ENCODE results near the gene SLC16A12. TPM values are rescaled to one million over a fixed set of nuclear protein-coding genes. Genes with fewer than 3 reads are reported as not detected.

Gene SLC16A12
- total RNA-seq, 1 donor from 2014 or later = not detected

DNA sequence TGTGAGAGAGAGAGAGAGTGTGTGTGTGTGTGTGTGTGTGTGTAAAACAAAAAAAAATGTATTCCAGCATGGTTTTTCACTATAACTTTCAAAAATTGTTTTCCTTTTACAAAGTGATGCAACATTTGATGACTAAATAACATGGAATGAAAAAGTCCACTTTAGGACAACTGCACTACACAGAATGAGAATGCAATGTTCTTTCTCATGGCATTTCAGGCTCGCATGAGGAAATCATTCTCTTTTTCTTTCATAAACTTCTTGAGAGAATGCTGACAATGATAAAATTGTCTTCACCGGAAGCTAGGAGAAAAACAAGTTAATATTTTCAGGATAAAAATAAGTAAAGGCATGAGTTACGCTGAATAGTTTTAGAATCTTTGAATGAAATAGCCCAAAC is 53.7 kb downstream of the SLC16A12 start:
- Mint-ChIP-seq H3K36me3 (ENCODE audit: low read depth) (no peaks in the 10 kb centered on the region), H3K27me3 (peaks cover 11% of the 10 kb centered on the region)

DNA sequence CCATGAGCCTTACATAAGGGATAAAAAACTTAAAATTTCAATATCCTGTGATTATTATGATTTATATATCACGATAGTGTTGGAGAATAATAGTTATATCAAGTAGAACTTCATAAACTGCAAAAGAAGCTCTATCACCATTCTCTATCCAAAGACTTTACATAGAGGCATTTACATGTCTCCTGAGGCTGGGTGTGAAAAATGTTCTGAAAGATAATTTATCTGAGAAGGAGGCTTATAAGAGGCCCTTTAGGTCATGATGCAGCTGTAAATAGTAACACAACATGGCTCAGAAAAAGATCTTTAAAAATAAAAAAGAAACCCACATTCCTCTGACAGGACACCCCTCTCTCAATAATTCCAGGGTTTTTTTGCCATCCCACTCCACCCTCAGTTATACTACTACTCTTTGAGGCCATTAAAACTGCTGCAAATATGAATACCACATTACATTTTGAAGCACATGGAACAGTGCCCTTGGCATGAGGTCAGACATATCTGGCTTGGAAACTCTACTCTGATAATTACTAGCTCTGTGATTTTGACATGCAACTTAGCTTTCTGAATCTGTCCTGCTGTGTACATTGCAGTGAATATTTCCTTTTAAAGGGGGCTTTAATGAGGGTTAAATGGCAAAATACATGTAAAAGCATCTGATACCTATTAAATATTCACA is 55.5 kb downstream of the SLC16A12 start:
- intact Hi-C loops (cut with micrococcal nuclease) = no loop called here
- no peaks in the 10 kb centered on the region for H3K4me1 Mint-ChIP-seq
- H3K9me3 Mint-ChIP-seq = no peaks in the 10 kb centered on the region
- peaks cover 13% of the 10 kb centered on the region for H3K27me3 Mint-ChIP-seq
- no peaks in the 10 kb centered on the region for H3K36me3 Mint-ChIP-seq (ENCODE audit: low read depth)
- H3K4me3 Mint-ChIP-seq = no peak overlapping the region
- no peak for DNase-seq
- H3K27ac Mint-ChIP-seq = no peak overlapping the region

More for the DNA sequence above, 53.7 kb downstream of the SLC16A12 start:
- intact Hi-C loops (cut with micrococcal nuclease) = no loop called here
- no peaks in the 10 kb centered on the region for H3K4me1 Mint-ChIP-seq
- no peaks in the 10 kb centered on the region for H3K9me3 Mint-ChIP-seq
- DNase-seq = no peak
- no peak overlapping the region for H3K4me3 Mint-ChIP-seq
- H3K27ac Mint-ChIP-seq = no peak overlapping the region

GRCh38 chr10:89478739-89479654 is 56.4 kb downstream of the SLC16A12 start:
- no peak overlapping the region for H3K4me3 Mint-ChIP-seq
- H3K27ac Mint-ChIP-seq = no peak overlapping the region
- peaks cover 16% of the 10 kb centered on the region for H3K27me3 Mint-ChIP-seq
- no peak for DNase-seq
- H3K4me1 Mint-ChIP-seq = no peaks in the 10 kb centered on the region
- H3K36me3 Mint-ChIP-seq (ENCODE audit: low read depth) = no peaks in the 10 kb centered on the region
- no peaks in the 10 kb centered on the region for H3K9me3 Mint-ChIP-seq
- intact Hi-C loops (cut with micrococcal nuclease) = no loop called here

- H3K27ac Mint-ChIP-seq = no peak overlapping the region
- no peaks in the 10 kb centered on the region for H3K36me3 Mint-ChIP-seq (ENCODE audit: low read depth)
- peaks cover 17% of the 10 kb centered on the region for H3K27me3 Mint-ChIP-seq
- DNase-seq = no peak
- intact Hi-C loops (cut with micrococcal nuclease) = no loop called here
- no peaks in the 10 kb centered on the region for H3K9me3 Mint-ChIP-seq
- no peaks in the 10 kb centered on the region for H3K4me1 Mint-ChIP-seq
- no peak overlapping the region for H3K4me3 Mint-ChIP-seq
Measured at GRCh38 chr10:89478085-89478738, 57.2 kb downstream of the SLC16A12 start.

- no peak overlapping the region for H3K27ac Mint-ChIP-seq
- no peak overlapping the region for H3K4me3 Mint-ChIP-seq
- no peaks in the 10 kb centered on the region for H3K9me3 Mint-ChIP-seq
- H3K36me3 Mint-ChIP-seq (ENCODE audit: low read depth) = no peaks in the 10 kb centered on the region
- H3K4me1 Mint-ChIP-seq = no peaks in the 10 kb centered on the region
- peaks cover 15% of the 10 kb centered on the region for H3K27me3 Mint-ChIP-seq
- no peak for DNase-seq
- intact Hi-C loops (cut with micrococcal nuclease) = no loop called here
Measured at GRCh38 chr10:89476150-89476549, 59.2 kb downstream of the SLC16A12 start.

GRCh38 chr10:89475591-89475998 is 59.8 kb downstream of the SLC16A12 start:
- Mint-ChIP-seq H3K27ac (no peak overlapping the region), H3K4me3 (no peak overlapping the region), H3K36me3 (ENCODE audit: low read depth) (no peaks in the 10 kb centered on the region), H3K27me3 (peaks cover 11% of the 10 kb centered on the region), H3K9me3 (no peaks in the 10 kb centered on the region), H3K4me1 (peaks cover 3% of the 10 kb centered on the region)
- DNase-seq = no peak
- intact Hi-C loops (cut with micrococcal nuclease) = no loop called here

DNA sequence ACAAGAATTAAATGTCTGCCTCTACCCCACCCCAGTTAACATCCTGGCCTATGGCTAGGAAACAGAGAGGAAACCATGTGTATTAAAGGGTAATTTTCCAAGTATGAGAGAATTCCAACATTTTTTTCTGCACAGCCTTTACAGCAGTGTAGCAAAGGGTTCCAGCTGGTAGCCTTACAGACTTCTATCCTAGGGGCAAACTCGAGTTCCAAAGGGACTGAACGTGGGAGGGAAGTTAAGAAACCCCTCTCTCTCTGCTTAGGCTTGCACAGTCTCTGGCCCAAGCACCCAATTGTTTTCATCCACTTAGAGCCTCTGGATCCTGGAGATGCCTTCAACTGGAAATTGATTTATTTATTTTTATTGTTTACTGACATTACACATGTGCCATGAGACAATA is 60.3 kb downstream of the SLC16A12 start:
- H3K9me3 Mint-ChIP-seq = no peaks in the 10 kb centered on the region
- no peak overlapping the region for H3K4me3 Mint-ChIP-seq
- intact Hi-C loops (cut with micrococcal nuclease) = no loop called here
- H3K27ac Mint-ChIP-seq = no peak overlapping the region
- no peaks in the 10 kb centered on the region for H3K36me3 Mint-ChIP-seq (ENCODE audit: low read depth)
- no peak for DNase-seq
- peaks cover 8% of the 10 kb centered on the region for H3K4me1 Mint-ChIP-seq
- peaks cover 10% of the 10 kb centered on the region for H3K27me3 Mint-ChIP-seq

DNA sequence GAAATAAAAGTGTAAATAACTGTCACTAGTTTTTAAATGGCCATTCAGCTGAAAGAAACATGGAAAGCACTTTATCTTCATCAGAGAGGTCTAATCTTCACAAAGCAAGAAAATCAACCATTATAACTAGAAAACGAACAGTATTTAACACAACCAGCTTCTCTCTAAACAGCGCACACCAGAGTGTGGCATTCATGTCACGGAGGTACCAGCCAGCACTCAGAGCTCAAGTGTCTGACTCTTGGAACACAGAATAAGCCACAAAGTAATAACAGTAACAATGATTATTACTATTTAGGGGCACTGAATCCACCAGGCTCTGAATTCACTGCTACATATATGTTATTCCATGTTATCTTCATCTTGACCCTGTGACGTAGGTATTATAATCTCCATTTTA is 60.9 kb downstream of the SLC16A12 start:
- H3K4me1 Mint-ChIP-seq = peaks cover 10% of the 10 kb centered on the region
- H3K4me3 Mint-ChIP-seq = no peak overlapping the region
- DNase-seq = no peak
- H3K9me3 Mint-ChIP-seq = no peaks in the 10 kb centered on the region
- no peaks in the 10 kb centered on the region for H3K36me3 Mint-ChIP-seq (ENCODE audit: low read depth)
- intact Hi-C loops (cut with micrococcal nuclease) = no loop called here
- H3K27me3 Mint-ChIP-seq = peaks cover 8% of the 10 kb centered on the region
- no peak overlapping the region for H3K27ac Mint-ChIP-seq

DNA sequence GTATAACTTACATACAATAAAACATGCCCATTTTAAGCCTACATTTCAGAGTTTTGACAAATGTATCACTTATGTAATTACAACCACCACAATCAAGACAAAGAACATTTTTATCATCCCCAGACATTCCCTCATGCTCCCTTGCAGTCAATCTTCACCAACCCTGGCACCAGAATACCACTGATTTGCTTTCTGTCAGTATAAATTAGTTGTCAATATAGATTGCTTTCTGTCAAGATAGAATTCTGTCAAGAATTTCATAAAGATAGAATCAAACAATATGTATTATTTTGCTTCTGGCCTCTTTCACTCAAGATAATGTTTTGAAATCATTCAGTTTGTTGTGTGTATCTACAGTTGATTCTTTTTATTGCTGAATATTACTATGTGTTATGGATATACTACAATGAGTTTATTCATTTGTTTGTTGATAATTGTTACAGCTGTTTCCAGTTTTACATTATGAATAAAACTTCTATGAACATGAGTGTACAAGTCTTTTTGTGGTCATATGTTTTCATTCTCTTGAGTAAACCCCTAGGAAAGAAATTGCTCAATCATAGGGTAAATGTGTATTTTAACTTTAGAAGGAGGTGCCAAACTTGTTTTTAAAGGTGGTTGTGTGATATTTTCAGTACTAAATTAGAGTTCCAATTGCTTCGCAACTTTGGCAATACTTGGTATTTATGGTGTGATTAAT is 64.1 kb downstream of the SLC16A12 start:
- intact Hi-C loops (cut with micrococcal nuclease) = no loop called here
- no peaks in the 10 kb centered on the region for H3K36me3 Mint-ChIP-seq (ENCODE audit: low read depth)
- no peak overlapping the region for H3K27ac Mint-ChIP-seq
- DNase-seq = no peak
- H3K4me1 Mint-ChIP-seq = peaks cover 10% of the 10 kb centered on the region
- H3K4me3 Mint-ChIP-seq = no peak overlapping the region
- peaks cover 17% of the 10 kb centered on the region for H3K27me3 Mint-ChIP-seq
- no peaks in the 10 kb centered on the region for H3K9me3 Mint-ChIP-seq

GRCh38 chr10:89470628-89471027 is 64.8 kb downstream of the SLC16A12 start:
- Mint-ChIP-seq H3K36me3 (ENCODE audit: low read depth) (no peaks in the 10 kb centered on the region), H3K27me3 (peaks cover 20% of the 10 kb centered on the region), H3K4me3 (no peak overlapping the region), H3K4me1 (peaks cover 10% of the 10 kb centered on the region), H3K27ac (no peak overlapping the region), H3K9me3 (no peaks in the 10 kb centered on the region)
- DNase-seq = no peak
- intact Hi-C loops (cut with micrococcal nuclease) = no loop called here

GRCh38 chr10:89469517-89469916 is 65.9 kb downstream of the SLC16A12 start:
- Mint-ChIP-seq H3K36me3 (ENCODE audit: low read depth) (no peaks in the 10 kb centered on the region), H3K4me1 (peaks cover 10% of the 10 kb centered on the region), H3K27me3 (peaks cover 20% of the 10 kb centered on the region), H3K4me3 (no peak overlapping the region), H3K27ac (no peak overlapping the region), H3K9me3 (no peaks in the 10 kb centered on the region)
- no peak for DNase-seq
- intact Hi-C loops (cut with micrococcal nuclease) = no loop called here

DNA sequence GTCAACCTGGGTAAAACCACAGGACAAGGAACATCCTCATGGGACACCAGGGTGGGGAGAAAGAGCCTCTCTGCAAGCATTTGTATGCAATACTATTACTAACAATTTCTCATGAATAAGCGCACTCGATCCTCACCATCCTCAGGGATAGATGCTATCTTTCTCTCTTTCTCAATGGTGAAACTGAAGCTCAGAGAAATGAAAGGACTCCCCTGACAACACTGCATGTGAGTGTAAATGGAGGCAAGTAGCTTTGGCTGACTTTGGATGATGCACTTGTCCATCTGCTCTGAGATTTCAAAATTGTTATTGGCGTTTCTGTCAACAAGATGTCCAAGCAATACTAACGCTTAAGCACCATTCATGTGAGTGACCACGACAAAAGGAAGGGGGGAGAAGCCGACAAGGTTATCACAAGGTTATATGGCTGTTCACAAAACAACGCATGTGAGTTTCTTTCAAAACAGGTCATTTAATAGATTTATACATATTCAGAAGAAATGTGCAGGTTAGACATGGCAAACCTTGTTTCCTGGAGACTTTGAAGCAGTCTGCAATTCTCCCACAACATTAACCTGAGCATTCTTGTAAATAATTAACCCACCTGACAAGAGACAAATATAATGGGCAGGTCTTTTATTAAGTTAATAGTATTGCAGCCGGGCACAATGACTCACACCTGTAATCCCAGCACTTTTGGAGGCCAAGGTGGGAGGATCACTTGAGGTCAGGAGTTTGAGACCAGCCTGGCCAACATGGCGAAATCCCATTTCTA is 67.0 kb downstream of the SLC16A12 start:
- no peak overlapping the region for H3K4me3 Mint-ChIP-seq
- H3K4me1 Mint-ChIP-seq = peaks cover 10% of the 10 kb centered on the region
- no peaks in the 10 kb centered on the region for H3K36me3 Mint-ChIP-seq (ENCODE audit: low read depth)
- DNase-seq = no peak
- no peaks in the 10 kb centered on the region for H3K9me3 Mint-ChIP-seq
- no peak overlapping the region for H3K27ac Mint-ChIP-seq
- peaks cover 17% of the 10 kb centered on the region for H3K27me3 Mint-ChIP-seq
- intact Hi-C loops (cut with micrococcal nuclease) = no loop called here

DNA sequence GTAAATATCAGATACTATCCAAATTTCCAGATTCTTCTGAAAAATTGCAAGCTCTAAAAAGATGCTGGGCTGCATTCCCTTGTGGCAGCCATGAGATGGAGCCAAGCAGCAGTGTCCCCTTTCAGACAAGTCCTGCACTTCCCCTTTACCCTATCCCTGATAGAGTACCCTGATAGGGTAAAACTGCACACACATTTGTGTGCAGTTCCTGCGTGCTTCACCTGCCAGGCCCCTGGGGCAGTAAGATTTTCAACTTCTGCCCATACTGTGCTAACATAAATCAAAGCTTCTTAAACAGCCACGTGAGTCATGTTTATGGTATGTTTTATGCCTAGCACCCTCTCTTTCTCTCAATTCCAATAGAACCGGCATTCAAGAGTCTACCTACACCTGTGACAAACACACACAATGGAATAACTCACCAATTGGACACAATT is 68.8 kb downstream of the SLC16A12 start:
- Mint-ChIP-seq H3K4me1 (peaks cover 10% of the 10 kb centered on the region), H3K27me3 (peaks cover 24% of the 10 kb centered on the region), H3K27ac (no peak overlapping the region), H3K36me3 (ENCODE audit: low read depth) (no peaks in the 10 kb centered on the region), H3K4me3 (no peak overlapping the region), H3K9me3 (no peaks in the 10 kb centered on the region)
- DNase-seq = no peak
- intact Hi-C loops (cut with micrococcal nuclease) = no loop called here
